ENCODE results near the gene ARID5A.
"Not testable (repeated sequence)": the region's sequence is repeated elsewhere in the genome, so short reads cannot be mapped to it uniquely, and the experiment has no call there.

The ARID5A gene

GRCh38 chr2:96554293-96555145, 18.0 kb downstream of the ARID5A start:
- DNase-seq (ENCODE audit: extremely low read depth in 1 of 2, low read depth in 1 of 2), result peak in 1 of 2 donors; percentile 57

GRCh38 chr2:96555146-96555610, 18.6 kb downstream of the ARID5A start:
- no peak for DNase-seq (ENCODE audit: extremely low read depth in 1 of 2, low read depth in 1 of 2)

- no peak for DNase-seq (ENCODE audit: extremely low read depth in 1 of 2, low read depth in 1 of 2)
Observed at GRCh38 chr2:96556441-96557330, 20.1 kb downstream of the ARID5A start.

- DNase-seq (ENCODE audit: extremely low read depth in 1 of 2, low read depth in 1 of 2), result not testable (repeated sequence)
Observed at GRCh38 chr2:96557421-96557820, 20.9 kb downstream of the ARID5A start.

GRCh38 chr2:96558061-96558460, 21.5 kb downstream of the ARID5A start:
- no peak for DNase-seq (ENCODE audit: extremely low read depth in 1 of 2, low read depth in 1 of 2)

- no peak for DNase-seq (ENCODE audit: extremely low read depth in 1 of 2, low read depth in 1 of 2)
Observed at GRCh38 chr2:96558485-96558884, 21.9 kb downstream of the ARID5A start.

GRCh38 chr2:96564026-96564425, 27.5 kb downstream of the ARID5A start:
- no peak for DNase-seq (ENCODE audit: extremely low read depth in 1 of 2, low read depth in 1 of 2)

GRCh38 chr2:96564563-96564962, 28.0 kb downstream of the ARID5A start:
- no peak for DNase-seq (ENCODE audit: extremely low read depth in 1 of 2, low read depth in 1 of 2)

GRCh38 chr2:96565111-96565510, 28.6 kb downstream of the ARID5A start:
- DNase-seq (ENCODE audit: extremely low read depth in 1 of 2, low read depth in 1 of 2), result no peak

GRCh38 chr2:96568094-96568493, 31.5 kb downstream of the ARID5A start:
- DNase-seq (ENCODE audit: extremely low read depth in 1 of 2, low read depth in 1 of 2), result no peak

GRCh38 chr2:96574364-96574763, 37.8 kb downstream of the ARID5A start:
- no peak for DNase-seq (ENCODE audit: extremely low read depth in 1 of 2, low read depth in 1 of 2)

GRCh38 chr2:96575785-96576456, 39.4 kb downstream of the ARID5A start:
- DNase-seq (ENCODE audit: extremely low read depth in 1 of 2, low read depth in 1 of 2), result no peak

- no peak for DNase-seq (ENCODE audit: extremely low read depth in 1 of 2, low read depth in 1 of 2)
Observed at GRCh38 chr2:96577501-96577900, 40.9 kb downstream of the ARID5A start.

- DNase-seq (ENCODE audit: extremely low read depth in 1 of 2, low read depth in 1 of 2), result no peak
Observed at GRCh38 chr2:96578731-96579130, 42.2 kb downstream of the ARID5A start.

GRCh38 chr2:96579422-96579821, 42.9 kb downstream of the ARID5A start:
- DNase-seq (ENCODE audit: extremely low read depth in 1 of 2, low read depth in 1 of 2), result no peak

GRCh38 chr2:96580771-96581170, 44.2 kb downstream of the ARID5A start:
- no peak for DNase-seq (ENCODE audit: extremely low read depth in 1 of 2, low read depth in 1 of 2)

- no peak for DNase-seq (ENCODE audit: extremely low read depth in 1 of 2, low read depth in 1 of 2)
Observed at GRCh38 chr2:96584017-96584416, 47.5 kb downstream of the ARID5A start.

GRCh38 chr2:96587843-96588242, 51.3 kb downstream of the ARID5A start:
- no peak for DNase-seq (ENCODE audit: extremely low read depth in 1 of 2, low read depth in 1 of 2)

GRCh38 chr2:96591054-96591453, 54.5 kb downstream of the ARID5A start:
- DNase-seq (ENCODE audit: extremely low read depth in 1 of 2, low read depth in 1 of 2), result no peak

GRCh38 chr2:96591494-96591893, 54.9 kb downstream of the ARID5A start:
- no peak for DNase-seq (ENCODE audit: extremely low read depth in 1 of 2, low read depth in 1 of 2)

- DNase-seq (ENCODE audit: extremely low read depth in 1 of 2, low read depth in 1 of 2), result no peak
Observed at GRCh38 chr2:96594282-96594681, 57.7 kb downstream of the ARID5A start.

Measured in activated CD8-positive, alpha-beta memory T cell treated with anti-CD3 and anti-CD28 coated beads for 1 hour (primary cell).